ENCODE data around the gene GNG13.

The GNG13 gene

GRCh38 chr16:802914-803753, 2.6 kb upstream of the GNG13 start:
- no peak for DNase-seq (ENCODE audit: insufficient read length, low spot score)
- TF ChIP-seq CTCF (IDR thresholded peaks at IDR 0.05; ENCODE audit: insufficient read depth, missing control alignments) = no peak
- FAIRE-seq = no peak

GRCh38 chr16:802461-802860, 1.9 kb upstream of the GNG13 start:
- TF ChIP-seq CTCF (IDR thresholded peaks at IDR 0.05; ENCODE audit: insufficient read depth, missing control alignments) = no peak
- FAIRE-seq = no peak
- DNase-seq (ENCODE audit: insufficient read length, low spot score) = no peak

GRCh38 chr16:801584-802363, 1.2 kb upstream of the GNG13 start:
- no peak for TF ChIP-seq CTCF (IDR thresholded peaks at IDR 0.05; ENCODE audit: insufficient read depth, missing control alignments)
- DNase-seq (ENCODE audit: insufficient read length, low spot score) (no peak), FAIRE-seq (no peak)

- DNase-seq (ENCODE audit: insufficient read length, low spot score) = no peak
- FAIRE-seq = no peak
- TF ChIP-seq CTCF (IDR thresholded peaks at IDR 0.05; ENCODE audit: insufficient read depth, missing control alignments) = no peak
These were observed 439 bp upstream of the GNG13 start for GRCh38 chr16:800834-801511.

- no peak for FAIRE-seq
- DNase-seq (ENCODE audit: insufficient read length, low spot score) = no peak
- TF ChIP-seq CTCF (IDR thresholded peaks at IDR 0.05; ENCODE audit: insufficient read depth, missing control alignments) = no peak
These were observed 1.2 kb downstream of the GNG13 start for GRCh38 chr16:799111-799947.

- DNase-seq (ENCODE audit: insufficient read length, low spot score) = no peak
- FAIRE-seq = no peak
- no peak for TF ChIP-seq CTCF (IDR thresholded peaks at IDR 0.05; ENCODE audit: insufficient read depth, missing control alignments)
These were observed 1.9 kb downstream of the GNG13 start for GRCh38 chr16:798666-799065.

Measured in D721Med (cell line).